BE2C (cell line): Measurements from ENCODE around the gene TBC1D17.
A peak's percentile ranks its signal among the peaks of the same experiment; 100 is the strongest.

Experiments used
- DNase-seq: peaks from one replicate; pipeline ENCODE4 v3.0.0-alpha.2; 2020
- H3K27me3 ChIP-seq: fragments of 250-450 bp; sonication (Bioruptor Pico); 2 replicates; pipeline ENCODE4 v1.5.1; 2020; ENCODE audit warnings: mild to moderate bottlenecking
- H3K36me3 ChIP-seq: fragments of 250-450 bp; sonication (Bioruptor Pico); 2 replicates; pipeline ENCODE4 v1.5.1; 2020; ENCODE audit warnings: mild to moderate bottlenecking
- H3K4me1 ChIP-seq: fragments of 250-450 bp; sonication (Bioruptor Pico); 2 replicates; pipeline ENCODE4 v1.5.1; 2020
- H3K4me3 ChIP-seq: 2 replicates; pipeline ENCODE4 v1.5.1; 2011; ENCODE audit warnings: low read depth, low read length
- H3K9me3 ChIP-seq: fragments of 250-450 bp; sonication (Bioruptor Pico); 2 replicates; pipeline ENCODE4 v1.5.1; 2020
- CTCF ChIP-seq: IDR thresholded peaks from 2 replicates; pipeline ENCODE4 v1.5.1; 2012; ENCODE audit warnings: mild to moderate bottlenecking, low read depth, low read length

The TBC1D17 gene

GRCh38 chr19:49916839-49917733 lies 39.6 kb downstream of the TBC1D17 start:
- Histone ChIP-seq H3K9me3 (no peaks in the 10 kb centered on the region), H3K4me1 (no peaks in the 10 kb centered on the region), H3K36me3 (peaks cover 88% of the 10 kb centered on the region), H3K27me3 (no peaks in the 10 kb centered on the region), H3K4me3 (no peak overlapping the region)
- no peak for DNase-seq
- TF ChIP-seq CTCF = peak; percentile 28; the same call in 1 of the 2 replicates

GRCh38 chr19:49918089-49918488 lies 40.6 kb downstream of the TBC1D17 start:
- Histone ChIP-seq H3K36me3 (peaks cover 88% of the 10 kb centered on the region), H3K4me1 (peaks cover under 1% of the 10 kb centered on the region)

GRCh38 chr19:49920624-49921363 lies 43.3 kb downstream of the TBC1D17 start:
- peaks cover 87% of the 10 kb centered on the region for H3K36me3 ChIP-seq
- peaks cover 14% of the 10 kb centered on the region for H3K4me1 ChIP-seq
- no peak overlapping the region for H3K4me3 ChIP-seq
- DNase-seq = no peak
- no peak for TF ChIP-seq CTCF
- no peaks in the 10 kb centered on the region for H3K27me3 ChIP-seq
- H3K9me3 ChIP-seq = no peaks in the 10 kb centered on the region

More at GRCh38 chr19:49918089-49918488, 40.6 kb downstream of the TBC1D17 start:
- no peak for DNase-seq
- no peaks in the 10 kb centered on the region for H3K27me3 ChIP-seq
- no peak overlapping the region for H3K4me3 ChIP-seq
- TF ChIP-seq CTCF = no peak
- H3K9me3 ChIP-seq = no peaks in the 10 kb centered on the region

- TF ChIP-seq CTCF = no peak
- H3K36me3 ChIP-seq = peaks cover 90% of the 10 kb centered on the region
- no peak overlapping the region for H3K4me3 ChIP-seq
- no peaks in the 10 kb centered on the region for H3K27me3 ChIP-seq
- no peaks in the 10 kb centered on the region for H3K9me3 ChIP-seq
- no peak for DNase-seq
- H3K4me1 ChIP-seq = peaks cover 14% of the 10 kb centered on the region
These were observed 44.6 kb downstream of the TBC1D17 start for GRCh38 chr19:49921871-49922795.

- DNase-seq = no peak
- H3K36me3 ChIP-seq = peaks cover 88% of the 10 kb centered on the region
These were observed 45.8 kb downstream of the TBC1D17 start for GRCh38 chr19:49923055-49924003.

More at GRCh38 chr19:49923055-49924003, 45.8 kb downstream of the TBC1D17 start:
- Histone ChIP-seq H3K27me3 (no peaks in the 10 kb centered on the region), H3K4me1 (peaks cover 14% of the 10 kb centered on the region), H3K4me3 (peak overlapping the region; percentile 13), H3K9me3 (no peaks in the 10 kb centered on the region)
- TF ChIP-seq CTCF = no peak
